Prostate gland (tissue), 2 donors: ENCODE data around the gene HYAL4. TPM values are rescaled to one million over a fixed set of nuclear protein-coding genes. Genes with fewer than 3 reads are reported as not detected.
A peak's percentile ranks its signal among the peaks of the same experiment; 100 is the strongest.

Experiments
- DNase-seq: peaks from one replicate; pipeline ENCODE4 v3.0.0-alpha.2; 2019; ENCODE audit warnings: low spot score
- H3K27ac ChIP-seq, 2 donors: fragments of 200-600 bp; sonication (generic); 2 replicates each; pipeline ENCODE4 v1.5.1; 2017 to 2019
- H3K27me3 ChIP-seq: fragments of 200-600 bp; sonication (generic); replicated peaks from 2 replicates; pipeline ENCODE4 v1.5.1; 2019; ENCODE audit not compliant: insufficient read depth
- H3K36me3 ChIP-seq, 2 donors: fragments of 200-600 bp; sonication (generic); 1 replicate in 1 of 2; 2 replicates in 1 of 2; pipeline versions ENCODE4 v1.5.1 to v1.8.1; 2017 to 2019
- H3K4me1 ChIP-seq: fragments of 200-600 bp; sonication (generic); replicated peaks from 2 replicates; pipeline ENCODE4 v1.5.1; 2019
- H3K4me3 ChIP-seq, 2 donors: fragments of 200-600 bp; sonication (generic); 2 replicates each; pipeline ENCODE4 v1.5.1; 2017 to 2019
- H3K9me3 ChIP-seq: fragments of 200-600 bp; sonication (generic); 2 replicates; pipeline ENCODE4 v1.5.1; 2017
- POLR2A ChIP-seq: fragments of 450-650 bp; IDR thresholded peaks from one replicate; pipeline ENCODE4 v1.6.1; 2016; ENCODE audit warnings: antibody characterized with exemption, mild to moderate bottlenecking
- POLR2AphosphoS5 ChIP-seq: sonication (generic); formaldehyde crosslinking; IDR thresholded peaks from one replicate; pipeline ENCODE4 v1.6.1; 2017; ENCODE audit warnings: antibody characterized with exemption
- WGBS: methylation state at CpG from one replicate; pipeline ENCODE4 v1.1.5; 2018; 5-methylcytosine and 5-hydroxymethylcytosine counted together
- intact Hi-C: fragments of 100-400 bp; cut with DNase I; formaldehyde crosslinking; loops from one replicate; pipeline ENCODE4 v1.14.2; 2022
- total RNA-seq, 2 donors: library from RNA; depleted of rRNA; stranded (reverse); fragments of >200 nt; gene quantifications; one replicate each; pipeline ENCODE4 v1.1.0, GENCODE V29; 2016
- TF ChIP-seq, protein P1 (sequence below), 4 experiments: fragments of 200-600 bp in 2 of 4; fragments of 450-650 bp in 2 of 4; sonication (generic) in 2 of 4; IDR thresholded peaks; 1 replicate in 3 of 4; 2 replicates in 1 of 4; pipeline ENCODE4 v1.5.1; 2016 to 2019; ENCODE audit warnings: antibody characterized with exemption in 4 of 4, mild to moderate bottlenecking in 2 of 4, moderate library complexity in 2 of 4

HYAL4 gene
- total RNA-seq, 2 donors from 2014 or later, result 1.6 TPM; not detected in 1

DNA sequence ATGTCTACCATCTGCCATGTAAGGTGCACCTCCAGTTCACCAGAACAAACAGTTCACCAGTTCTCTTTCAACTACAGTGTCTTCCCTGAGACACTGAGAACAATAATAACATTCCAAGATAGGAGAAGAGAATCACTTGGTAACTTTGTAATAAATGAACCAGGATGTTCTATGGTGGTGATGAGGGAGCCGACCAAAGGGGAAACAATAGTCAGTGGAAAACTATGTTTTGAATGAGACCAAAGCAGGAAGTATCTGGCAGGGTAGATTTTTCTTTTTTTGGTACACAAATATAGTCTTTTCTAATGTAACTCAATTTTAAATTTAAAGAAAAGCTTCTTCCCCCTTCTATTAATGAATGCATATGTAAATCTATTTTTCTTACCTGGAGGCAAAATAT lies 20.0 kb downstream of the HYAL4 start:
- H3K36me3 ChIP-seq, result no peaks in the 10 kb centered on the region
- intact Hi-C loops, result loop anchor here (5.0 kb wide), 2 partner anchors 183 to 228 kb away; no protein-coding TSS in a partner anchor
- H3K4me1 ChIP-seq, result no peaks in the 10 kb centered on the region
- H3K27ac ChIP-seq, result no peak overlapping the region
- H3K4me3 ChIP-seq, result no peak overlapping the region
- no peak for TF ChIP-seq POLR2A
- no peak for TF ChIP-seq POLR2AphosphoS5
- TF ChIP-seq, protein P1, sequence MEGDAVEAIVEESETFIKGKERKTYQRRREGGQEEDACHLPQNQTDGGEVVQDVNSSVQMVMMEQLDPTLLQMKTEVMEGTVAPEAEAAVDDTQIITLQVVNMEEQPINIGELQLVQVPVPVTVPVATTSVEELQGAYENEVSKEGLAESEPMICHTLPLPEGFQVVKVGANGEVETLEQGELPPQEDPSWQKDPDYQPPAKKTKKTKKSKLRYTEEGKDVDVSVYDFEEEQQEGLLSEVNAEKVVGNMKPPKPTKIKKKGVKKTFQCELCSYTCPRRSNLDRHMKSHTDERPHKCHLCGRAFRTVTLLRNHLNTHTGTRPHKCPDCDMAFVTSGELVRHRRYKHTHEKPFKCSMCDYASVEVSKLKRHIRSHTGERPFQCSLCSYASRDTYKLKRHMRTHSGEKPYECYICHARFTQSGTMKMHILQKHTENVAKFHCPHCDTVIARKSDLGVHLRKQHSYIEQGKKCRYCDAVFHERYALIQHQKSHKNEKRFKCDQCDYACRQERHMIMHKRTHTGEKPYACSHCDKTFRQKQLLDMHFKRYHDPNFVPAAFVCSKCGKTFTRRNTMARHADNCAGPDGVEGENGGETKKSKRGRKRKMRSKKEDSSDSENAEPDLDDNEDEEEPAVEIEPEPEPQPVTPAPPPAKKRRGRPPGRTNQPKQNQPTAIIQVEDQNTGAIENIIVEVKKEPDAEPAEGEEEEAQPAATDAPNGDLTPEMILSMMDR (IDR thresholded peaks at IDR 0.05), result no peak
- no peaks in the 10 kb centered on the region for H3K27me3 ChIP-seq
- DNase-seq, result no peak
- WGBS, result 67% methylated on average over 1 of the region's 1 CpG
- H3K9me3 ChIP-seq, result no peaks in the 10 kb centered on the region

DNA sequence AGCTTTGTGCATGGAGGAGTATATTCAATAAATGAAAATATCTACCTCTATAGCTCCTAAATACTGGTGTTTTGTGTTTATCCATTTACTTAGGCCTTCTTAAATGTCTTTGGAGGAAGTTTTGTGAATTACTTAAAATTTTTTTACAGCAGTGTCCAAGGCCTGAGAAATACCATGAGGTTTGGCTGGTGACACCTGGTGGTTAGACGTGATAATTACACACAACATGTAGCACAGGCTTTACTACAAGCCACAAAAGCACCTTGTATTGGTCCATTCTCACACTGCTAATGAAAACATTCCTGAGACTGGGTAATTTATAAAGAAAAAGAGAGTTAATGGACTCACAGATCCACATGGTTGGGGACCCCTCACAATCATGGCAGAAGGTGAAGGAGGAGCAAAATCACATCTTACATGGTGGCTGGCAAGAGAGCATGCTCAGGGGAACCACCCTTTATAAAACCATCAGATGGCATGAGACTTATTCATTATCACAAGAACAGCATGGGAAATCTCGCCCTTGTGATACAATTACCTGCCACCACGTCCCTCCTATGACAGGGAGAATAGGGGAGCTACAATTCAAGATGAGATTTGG lies 20.6 kb downstream of the HYAL4 start:
- Histone ChIP-seq H3K4me1 (no peaks in the 10 kb centered on the region), H3K27ac (no peak overlapping the region), H3K4me3 (no peak overlapping the region), H3K27me3 (no peaks in the 10 kb centered on the region), H3K36me3 (no peaks in the 10 kb centered on the region), H3K9me3 (no peaks in the 10 kb centered on the region)
- 28% methylated on average over 3 of the region's 3 CpGs for WGBS
- TF ChIP-seq POLR2AphosphoS5, result no peak
- TF ChIP-seq, protein P1 (IDR thresholded peaks at IDR 0.05), result peak; percentile 46 to 81 (median 78)
- TF ChIP-seq POLR2A, result no peak
- intact Hi-C loops, result loop anchor here (5.0 kb wide), 1 partner anchor 228 kb away; no protein-coding TSS in a partner anchor
- DNase-seq, result peak; percentile 54

DNA sequence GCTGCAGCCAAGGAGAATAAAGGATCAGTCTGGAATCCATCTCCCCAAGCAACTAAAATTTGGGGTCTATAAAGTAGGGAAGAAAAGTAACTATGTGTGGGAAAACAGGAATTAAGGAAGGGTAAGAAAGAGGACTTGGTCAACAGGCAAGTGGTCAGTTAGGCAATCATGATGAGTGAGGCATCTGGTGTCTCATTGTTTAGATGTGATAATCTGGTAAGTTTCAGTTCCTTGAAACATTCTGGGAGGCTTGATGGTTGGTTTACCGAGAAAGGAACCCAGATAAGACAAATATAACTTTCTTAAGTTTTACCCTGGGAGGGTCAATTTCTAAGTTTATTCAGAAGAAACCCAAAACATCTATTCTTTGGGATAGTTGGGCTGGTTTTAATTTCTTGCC lies 22.3 kb downstream of the HYAL4 start:
- H3K27ac ChIP-seq, result no peak overlapping the region
- WGBS, result 88% methylated on average over 1 of the region's 1 CpG
- TF ChIP-seq POLR2AphosphoS5 (no peak), POLR2A (no peak)
- TF ChIP-seq, protein P1 (IDR thresholded peaks at IDR 0.05), result no peak
- H3K27me3 ChIP-seq, result no peaks in the 10 kb centered on the region
- no peak for DNase-seq
- intact Hi-C loops, result loop anchor here (5.0 kb wide), 1 partner anchor 230 kb away; no protein-coding TSS in a partner anchor
- no peaks in the 10 kb centered on the region for H3K9me3 ChIP-seq
- no peaks in the 10 kb centered on the region for H3K4me1 ChIP-seq
- no peak overlapping the region for H3K4me3 ChIP-seq
- H3K36me3 ChIP-seq, result no peaks in the 10 kb centered on the region

DNA sequence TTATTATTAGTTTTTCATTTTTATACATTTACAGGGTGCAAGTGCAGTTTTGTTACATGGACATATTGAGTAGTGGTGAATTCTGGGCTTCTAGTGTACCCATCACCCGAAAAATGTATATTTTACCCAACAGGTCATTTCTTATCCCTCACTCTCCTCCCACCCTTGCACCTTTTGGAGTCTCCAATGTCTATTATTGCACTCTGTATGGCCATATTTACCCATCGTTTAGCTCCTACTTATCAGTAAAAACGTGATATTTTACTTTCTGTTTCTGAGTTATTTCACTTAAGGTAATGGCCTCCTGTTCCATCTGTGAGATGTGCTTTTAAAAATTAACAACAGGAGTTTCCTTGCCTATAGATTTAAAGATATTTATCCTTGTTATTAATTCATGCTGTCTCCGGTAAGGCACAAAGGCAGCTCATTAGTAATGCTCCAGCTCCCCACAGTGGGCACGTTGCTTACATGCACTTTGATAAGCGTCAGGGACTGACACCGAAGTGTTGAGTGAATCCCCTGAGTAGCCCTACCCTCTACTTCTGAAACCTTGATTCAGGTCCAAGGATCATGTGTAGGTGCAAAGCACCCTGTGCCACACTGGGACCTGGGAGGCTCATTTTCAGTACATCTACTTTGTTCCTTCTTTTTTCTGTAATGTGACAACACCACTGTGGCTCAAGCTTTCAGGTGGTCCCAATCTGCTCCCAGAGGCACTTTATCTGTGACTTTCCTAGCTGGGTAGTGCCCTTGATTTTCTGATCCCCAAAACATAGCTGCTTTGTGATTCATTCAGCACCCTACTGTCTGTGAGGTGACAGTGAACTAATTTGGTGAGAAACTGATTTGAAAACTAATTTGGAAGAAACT lies 27.3 kb downstream of the HYAL4 start:
- intact Hi-C loops, result loop anchor here (2.0 kb wide), 1 partner anchor 75 kb away; no protein-coding TSS in a partner anchor
- no peaks in the 10 kb centered on the region for H3K27me3 ChIP-seq
- TF ChIP-seq, protein P1 (IDR thresholded peaks at IDR 0.05), result peak in 2 of 4 experiments; percentile 54 to 58
- TF ChIP-seq POLR2AphosphoS5 (no peak), POLR2A (no peak)
- no peaks in the 10 kb centered on the region for H3K4me1 ChIP-seq
- no peaks in the 10 kb centered on the region for H3K9me3 ChIP-seq
- WGBS, result 14% methylated on average over 7 of the region's 7 CpGs
- H3K27ac ChIP-seq, result no peak overlapping the region
- no peak overlapping the region for H3K4me3 ChIP-seq
- no peaks in the 10 kb centered on the region for H3K36me3 ChIP-seq
- peak; percentile 19 for DNase-seq
